H9 (cell line): ENCODE results near the gene CYTL1. TPM values are rescaled to one million over a fixed set of nuclear protein-coding genes. Genes with fewer than 3 reads are reported as not detected.
A peak's percentile ranks its signal among the peaks of the same experiment; 100 is the strongest.

Experiments used
- DNase-seq: peaks from one replicate; pipeline ENCODE4 v3.0.0-alpha.2; 2017
- H2AFZ ChIP-seq: one replicate; pipeline ENCODE4 v1.6.1; 2013; ENCODE audit warnings: mild to moderate bottlenecking, low read length, control low read depth, moderate library complexity
- H2AK5ac ChIP-seq: 2 replicates; pipeline ENCODE4 v1.6.1; 2013; ENCODE audit warnings: low read length, control low read depth, mixed read lengths; ENCODE audit not compliant: insufficient read length
- H2BK120ac ChIP-seq: one replicate; pipeline ENCODE4 v1.6.1; 2013; ENCODE audit warnings: low read depth, mild to moderate bottlenecking, low read length, control low read depth, inconsistent platforms; ENCODE audit not compliant: poor library complexity, severe bottlenecking
- H2BK12ac ChIP-seq: 2 replicates; pipeline ENCODE4 v1.6.1; 2013; ENCODE audit warnings: low read length, control low read depth, mixed read lengths, low read depth; ENCODE audit not compliant: insufficient read length
- H2BK15ac ChIP-seq: 2 replicates; pipeline ENCODE4 v1.6.1; 2013; ENCODE audit warnings: low read depth, low read length, control low read depth
- H2BK20ac ChIP-seq: one replicate; pipeline ENCODE4 v1.6.1; 2013; ENCODE audit warnings: low read depth, mild to moderate bottlenecking, low read length, control low read depth, inconsistent platforms; ENCODE audit not compliant: poor library complexity, severe bottlenecking
- H2BK5ac ChIP-seq: 2 replicates; pipeline ENCODE4 v1.6.1; 2013; ENCODE audit warnings: low read length, control low read depth, mixed read lengths; ENCODE audit not compliant: insufficient read length
- H3K14ac ChIP-seq: 2 replicates; pipeline ENCODE4 v1.6.1; 2013; ENCODE audit warnings: low read length, control low read depth; ENCODE audit not compliant: insufficient read depth
- H3K18ac ChIP-seq: 2 replicates; pipeline ENCODE4 v1.6.1; 2013; ENCODE audit warnings: low read depth, mild to moderate bottlenecking, mixed read lengths, low read length, control low read depth; ENCODE audit not compliant: insufficient read length
- H3K23ac ChIP-seq: 2 replicates; pipeline ENCODE4 v1.6.1; 2013; ENCODE audit warnings: low read length, control low read depth, mixed read lengths, low read depth; ENCODE audit not compliant: insufficient read length
- H3K23me2 ChIP-seq: 2 replicates; pipeline ENCODE4 v1.6.1; 2013; ENCODE audit warnings: low read depth, mild to moderate bottlenecking, mixed read lengths, low read length, control low read depth; ENCODE audit not compliant: insufficient read length, poor library complexity, severe bottlenecking
- H3K27ac ChIP-seq: 2 replicates; pipeline ENCODE4 v1.5.1; 2013; ENCODE audit warnings: low read length, control low read depth, mixed read lengths, low read depth; ENCODE audit not compliant: insufficient read length
- H3K27me3 ChIP-seq: 2 replicates; pipeline ENCODE4 v1.6.1; 2013; ENCODE audit warnings: low read length, control low read depth, inconsistent platforms; ENCODE audit not compliant: insufficient read depth
- H3K4ac ChIP-seq: 2 replicates; pipeline ENCODE4 v1.6.1; 2013; ENCODE audit warnings: low read depth, mild to moderate bottlenecking, control low read depth, inconsistent platforms, low read length, moderate library complexity
- H3K4me1 ChIP-seq: 2 replicates; pipeline ENCODE4 v1.6.1; 2013; ENCODE audit warnings: low read length, control low read depth, inconsistent platforms; ENCODE audit not compliant: insufficient read depth
- H3K4me2 ChIP-seq: 2 replicates; pipeline ENCODE4 v1.6.1; 2013; ENCODE audit warnings: low read length, control low read depth, mixed read lengths; ENCODE audit not compliant: insufficient read length, insufficient read depth
- H3K56ac ChIP-seq: 2 replicates; pipeline ENCODE4 v1.6.1; 2013; ENCODE audit warnings: low read depth, mild to moderate bottlenecking, mixed read lengths, low read length, control low read depth; ENCODE audit not compliant: insufficient read length
- H3K79me1 ChIP-seq: 2 replicates; pipeline ENCODE4 v1.6.1; 2013; ENCODE audit warnings: low read depth, mild to moderate bottlenecking, moderate library complexity, low read length, control low read depth, inconsistent platforms; ENCODE audit not compliant: insufficient read depth, poor library complexity, severe bottlenecking
- H3K79me2 ChIP-seq: 2 replicates; pipeline ENCODE4 v1.6.1; 2013; ENCODE audit warnings: low read length, control low read depth, inconsistent platforms; ENCODE audit not compliant: insufficient read depth
- H3K9ac ChIP-seq: 2 replicates; pipeline ENCODE4 v1.6.1; 2013; ENCODE audit warnings: low read length, control low read depth, mixed read lengths; ENCODE audit not compliant: insufficient read length; ENCODE audit errors: extremely low read depth
- H3K9me3 ChIP-seq: one replicate; pipeline ENCODE4 v1.6.1; 2013; ENCODE audit warnings: low read depth, low read length, inconsistent platforms; ENCODE audit not compliant: control insufficient read depth
- H3T11ph ChIP-seq: one replicate; pipeline ENCODE4 v1.6.1; 2013; ENCODE audit warnings: mild to moderate bottlenecking, low read length, control low read depth, inconsistent platforms
- H4K20me1 ChIP-seq: one replicate; pipeline ENCODE4 v1.6.1; 2013; ENCODE audit not compliant: control insufficient read depth, insufficient read length, insufficient read depth
- H4K5ac ChIP-seq: 2 replicates; pipeline ENCODE4 v1.6.1; 2013; ENCODE audit warnings: low read depth, mild to moderate bottlenecking, mixed read lengths, low read length, control low read depth; ENCODE audit not compliant: insufficient read length
- H4K8ac ChIP-seq: replicated peaks from 2 replicates; pipeline ENCODE4 v1.6.1; 2013; ENCODE audit warnings: low read length, control low read depth, mixed read lengths, low read depth; ENCODE audit not compliant: insufficient read length
- H4K91ac ChIP-seq: 2 replicates; pipeline ENCODE4 v1.6.1; 2013; ENCODE audit warnings: low read depth, mild to moderate bottlenecking, moderate library complexity, mixed read lengths, low read length, control low read depth; ENCODE audit not compliant: insufficient read length
- H3K27ac Mint-ChIP-seq, 3 experiments: 2 replicates in 2 of 3; 3 replicates in 1 of 3; pipeline ENCODE4 v1.8.0; 2020 to 2021; ENCODE audit warnings: mixed read lengths in 3 of 3, mild to moderate bottlenecking in 1 of 3, moderate library complexity in 1 of 3
- H3K27me3 Mint-ChIP-seq: 2 replicates; pipeline ENCODE4 v1.8.0; 2021; ENCODE audit warnings: low read depth, mild to moderate bottlenecking, moderate library complexity, mixed read lengths
- H3K36me3 Mint-ChIP-seq, 3 experiments: 2 replicates in 2 of 3; 3 replicates in 1 of 3; pipeline ENCODE4 v1.8.0; 2020 to 2021; ENCODE audit warnings: low read depth in 3 of 3, mixed read lengths in 3 of 3; ENCODE audit not compliant: insufficient read depth in 1 of 3
- H3K4me1 Mint-ChIP-seq, 2 experiments: 2 replicates each; pipeline ENCODE4 v1.8.0; 2020; ENCODE audit warnings: mixed read lengths in 2 of 2
- H3K4me3 Mint-ChIP-seq, 2 experiments: 2 replicates in 1 of 2; 3 replicates in 1 of 2; pipeline ENCODE4 v1.8.0; 2020 to 2021; ENCODE audit warnings: mild to moderate bottlenecking in 2 of 2, mixed read lengths in 2 of 2, moderate library complexity in 1 of 2
- H3K9me3 Mint-ChIP-seq, 2 experiments: 2 replicates in 1 of 2; 3 replicates in 1 of 2; pipeline ENCODE4 v1.8.0; 2020; ENCODE audit warnings: mild to moderate bottlenecking in 2 of 2, mixed read lengths in 2 of 2, moderate library complexity in 1 of 2
- CTCF ChIP-seq: fragments of 200-600 bp; sonication (generic); conservative IDR thresholded peaks from 3 replicates; pipeline ENCODE4 v1.8.0; 2021; ENCODE audit warnings: antibody characterized with exemption, mild to moderate bottlenecking
- WGBS: extraction: QIAGEN DNeasy Blood & Tissue Kit; methylation state at CpG from one replicate; pipeline ENCODE4 v1.1.7; 2013; ENCODE audit warnings: missing lambda C conversion rate, low lambda C conversion rate, mixed read lengths; ENCODE audit not compliant: insufficient read length; ENCODE audit errors: extremely low coverage; 5-methylcytosine and 5-hydroxymethylcytosine counted together
- total RNA-seq: library from RNA; stranded (reverse); gene quantifications from 2 replicates; pipeline ENCODE4 v1.2.1, GENCODE V29; 2021

CYTL1 gene
- total RNA-seq, 1 experiment from 2014 or later, result 1.7 TPM

GRCh38 chr4:5052204-5052702 lies 33.0 kb upstream of the CYTL1 start:
- Histone ChIP-seq H2AK5ac (no peak overlapping the region), H2AFZ (no peak overlapping the region), H3K79me1 (no peaks in the 10 kb centered on the region), H3K27me3 (peaks cover 20% of the 10 kb centered on the region), H2BK5ac (no peak overlapping the region), H3K4me1 (no peaks in the 10 kb centered on the region), H4K5ac (no peak overlapping the region), H2BK20ac (no peak overlapping the region), H3K4ac (no peak overlapping the region), H3K27ac (no peak overlapping the region), H2BK12ac (no peak overlapping the region), H3K56ac (no peak overlapping the region), H2BK120ac (no peak overlapping the region), H3K18ac (no peak overlapping the region), H3K79me2 (no peaks in the 10 kb centered on the region), H3K23me2 (peaks cover 12% of the 10 kb centered on the region), H4K91ac (no peak overlapping the region), H3K9ac (no peak overlapping the region), H3K23ac (no peak overlapping the region), H2BK15ac (no peak overlapping the region), H3T11ph (no peak overlapping the region), H4K20me1 (no peaks in the 10 kb centered on the region), H4K8ac (no peak overlapping the region), H3K9me3 (no peaks in the 10 kb centered on the region), H3K14ac (no peak overlapping the region), H3K4me2 (peak overlapping the region; percentile 69)
- H3K27me3 Mint-ChIP-seq, result peaks cover 79% of the 10 kb centered on the region
- no peaks in the 10 kb centered on the region; a peak in 1 of 5 replicates for H3K9me3 Mint-ChIP-seq
- H3K4me1 Mint-ChIP-seq, result peaks cover 10 to 11% of the 10 kb centered on the region in 2 experiments
- peak overlapping the region; percentile 72 to 87 for H3K4me3 Mint-ChIP-seq
- no peak overlapping the region; a peak in 1 of 7 replicates for H3K27ac Mint-ChIP-seq
- no peak for TF ChIP-seq CTCF
- no peaks in the 10 kb centered on the region for H3K36me3 Mint-ChIP-seq
- no CpG with 5 or more reads among the region's 18 CpGs for WGBS
- no peak for DNase-seq
